H4 (cell line): Measurements from ENCODE around the gene CYB561D2. TPM values are rescaled to one million over a fixed set of nuclear protein-coding genes. Genes with fewer than 3 reads are reported as not detected.

Experiments used
- DNase-seq: peaks from one replicate; pipeline ENCODE4 v3.0.0-alpha.2; 2015; ENCODE audit warnings: low spot score
- total RNA-seq: library from RNA; depleted of rRNA; stranded (reverse); fragments of >200 nt; shearing (Covaris generic); gene quantifications from 2 replicates; pipeline ENCODE4 v1.2.3, GENCODE V29; 2014

Gene CYB561D2
- total RNA-seq, 1 experiment from 2014 or later: 24.2 TPM

- no peak for DNase-seq
These were observed 14.6 kb downstream of the CYB561D2 start for GRCh38 chr3:50365080-50365841.

- DNase-seq: no peak
These were observed 15.2 kb downstream of the CYB561D2 start for GRCh38 chr3:50365842-50366220.

- no peak for DNase-seq
These were observed 18.5 kb downstream of the CYB561D2 start for GRCh38 chr3:50369012-50369670.

- DNase-seq: no peak
These were observed 19.9 kb downstream of the CYB561D2 start for GRCh38 chr3:50370594-50370993.

- DNase-seq: no peak
These were observed 20.5 kb downstream of the CYB561D2 start for GRCh38 chr3:50371133-50371685.

GRCh38 chr3:50372349-50372748 is 21.7 kb downstream of the CYB561D2 start:
- no peak for DNase-seq

GRCh38 chr3:50373146-50374051 is 22.7 kb downstream of the CYB561D2 start:
- DNase-seq: no peak

- DNase-seq: no peak
These were observed 23.9 kb downstream of the CYB561D2 start for GRCh38 chr3:50374363-50375257.

- no peak for DNase-seq
These were observed 24.7 kb downstream of the CYB561D2 start for GRCh38 chr3:50375258-50375931.

GRCh38 chr3:50378024-50378423 is 27.4 kb downstream of the CYB561D2 start:
- no peak for DNase-seq

GRCh38 chr3:50378757-50379156 is 28.1 kb downstream of the CYB561D2 start:
- DNase-seq: no peak

GRCh38 chr3:50380405-50381085 is 29.9 kb downstream of the CYB561D2 start:
- no peak for DNase-seq

GRCh38 chr3:50381383-50381782 is 30.7 kb downstream of the CYB561D2 start:
- no peak for DNase-seq

GRCh38 chr3:50382722-50383121 is 32.1 kb downstream of the CYB561D2 start:
- DNase-seq: no peak

- no peak for DNase-seq
These were observed 33.1 kb downstream of the CYB561D2 start for GRCh38 chr3:50383750-50384149.

- no peak for DNase-seq
These were observed 35.1 kb downstream of the CYB561D2 start for GRCh38 chr3:50385754-50386153.

- no peak for DNase-seq
These were observed 37.5 kb downstream of the CYB561D2 start for GRCh38 chr3:50388016-50388719.

- no peak for DNase-seq
These were observed 38.2 kb downstream of the CYB561D2 start for GRCh38 chr3:50388720-50389413.

- DNase-seq: no peak
These were observed 38.7 kb downstream of the CYB561D2 start for GRCh38 chr3:50389414-50389767.
